ENCODE results near the gene CEBPE.
A peak's percentile ranks its signal among the peaks of the same experiment; 100 is the strongest.

Gene CEBPE

GRCh38 chr14:23146351-23146910 is 27.4 kb upstream of the CEBPE start:
- TF ChIP-seq CTCF (conservative IDR thresholded peaks at IDR 0.05; ENCODE audit: low read depth, low read length), result no peak
- H3K4me3 ChIP-seq (ENCODE audit: low read depth, low read length), result no peak overlapping the region
- no peak for DNase-seq (ENCODE audit: low read depth)

- DNase-seq (ENCODE audit: low read depth), result no peak
- no peak for TF ChIP-seq CTCF (conservative IDR thresholded peaks at IDR 0.05; ENCODE audit: low read depth, low read length)
- H3K4me3 ChIP-seq (ENCODE audit: low read depth, low read length), result no peak overlapping the region
Measured at GRCh38 chr14:23145794-23146350, 26.8 kb upstream of the CEBPE start.

DNA sequence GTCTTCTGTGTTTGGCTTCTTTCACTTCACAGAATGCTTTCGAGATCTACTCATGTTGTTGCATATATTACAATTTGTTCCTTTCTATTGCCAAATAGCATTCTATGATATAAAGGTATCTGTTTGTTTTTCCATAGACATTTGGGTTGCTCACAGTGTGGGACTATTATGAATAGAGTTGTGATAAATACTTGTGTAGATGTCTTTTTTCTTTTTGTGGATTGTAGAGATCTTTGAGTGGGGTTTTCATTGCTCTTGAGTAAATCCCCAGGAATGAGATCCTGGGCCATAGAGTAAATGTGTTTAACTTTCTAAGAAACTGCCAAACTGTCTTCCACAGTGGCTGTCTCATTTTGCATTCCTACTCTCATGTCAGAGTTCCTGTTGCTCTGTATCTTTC is 24.9 kb upstream of the CEBPE start:
- H3K4me3 ChIP-seq (ENCODE audit: low read depth, low read length), result no peak overlapping the region
- no peak for DNase-seq (ENCODE audit: low read depth)
- no peak for TF ChIP-seq CTCF (conservative IDR thresholded peaks at IDR 0.05; ENCODE audit: low read depth, low read length)

DNA sequence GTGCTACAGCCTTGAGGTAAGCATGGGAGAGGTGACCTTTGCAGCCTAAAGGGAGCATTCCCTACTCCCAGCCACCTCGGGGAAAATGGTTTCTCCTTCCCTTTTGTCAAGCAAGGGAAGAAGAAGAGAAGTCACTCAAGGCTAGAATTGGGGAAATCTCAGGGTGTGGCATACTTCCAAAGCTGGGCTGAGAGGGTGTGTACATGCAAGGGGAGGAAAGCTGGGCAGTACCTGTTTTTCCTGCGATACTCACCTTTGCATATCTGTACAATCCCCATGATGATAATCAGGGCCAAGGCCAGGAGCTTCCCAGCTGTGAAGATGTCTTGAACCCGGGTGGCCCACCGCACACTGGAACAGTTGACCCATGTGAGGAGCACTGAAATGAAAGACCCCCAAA is 23.8 kb upstream of the CEBPE start:
- no peak overlapping the region for H3K4me3 ChIP-seq (ENCODE audit: low read depth, low read length)
- no peak for DNase-seq (ENCODE audit: low read depth)
- no peak for TF ChIP-seq CTCF (conservative IDR thresholded peaks at IDR 0.05; ENCODE audit: low read depth, low read length)

DNA sequence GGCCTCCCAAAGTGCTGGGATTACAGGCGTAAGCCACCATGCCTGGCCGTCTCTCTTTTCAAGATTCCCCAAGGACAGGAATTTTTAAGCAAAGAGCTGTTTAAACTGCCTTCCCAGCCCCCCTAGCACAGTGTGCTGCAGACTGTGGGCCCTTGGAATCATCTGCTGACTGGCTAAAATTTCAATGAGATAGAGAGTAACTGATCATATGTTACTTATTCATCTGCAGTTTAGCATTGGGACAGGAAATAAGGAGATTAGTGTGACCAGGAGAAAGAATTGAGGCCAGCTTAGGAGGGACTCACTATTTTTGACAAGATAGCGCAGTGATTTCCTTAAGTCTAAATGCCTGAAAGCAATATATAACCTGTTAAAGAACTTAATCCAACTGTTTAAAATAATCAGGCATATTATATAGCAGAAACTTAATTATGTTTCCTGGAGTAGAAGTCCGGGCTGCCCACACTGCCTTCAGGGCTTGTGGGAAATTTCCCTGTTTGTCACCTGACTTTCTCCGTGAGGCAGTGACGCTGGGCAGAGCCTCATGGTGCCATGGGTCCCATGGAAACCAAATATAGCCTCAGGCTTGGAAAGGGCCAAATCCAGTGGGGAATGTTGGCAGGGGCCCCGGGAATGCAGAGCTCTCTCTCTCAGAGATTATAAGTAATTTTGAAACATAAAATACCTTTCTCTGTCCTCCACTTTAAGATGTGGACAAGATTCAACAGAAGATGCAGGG is 22.8 kb upstream of the CEBPE start:
- H3K4me3 ChIP-seq (ENCODE audit: low read depth, low read length), result no peak overlapping the region
- peak; percentile 40 for DNase-seq (ENCODE audit: low read depth)
- no peak for TF ChIP-seq CTCF (conservative IDR thresholded peaks at IDR 0.05; ENCODE audit: low read depth, low read length)

DNA sequence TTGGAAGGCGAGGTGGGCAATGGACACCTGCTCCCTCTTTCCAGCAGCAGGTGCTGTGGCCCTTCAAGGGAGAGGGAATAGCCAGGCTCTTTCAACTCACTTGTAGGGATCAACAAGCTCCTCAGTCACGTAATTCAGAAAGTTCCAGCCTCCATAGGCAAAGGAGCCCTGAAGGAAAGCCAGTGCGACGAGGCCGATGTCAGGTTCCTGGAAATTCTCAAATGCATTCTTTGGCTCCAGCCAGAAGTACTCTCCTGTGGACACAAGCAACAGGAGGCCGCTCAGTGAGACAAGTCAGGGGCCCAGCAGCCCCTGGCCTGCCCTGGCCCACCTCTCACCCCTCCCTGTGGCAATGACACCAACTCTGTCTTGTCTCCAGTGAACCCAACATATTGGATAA is 21.3 kb upstream of the CEBPE start:
- no peak for TF ChIP-seq CTCF (conservative IDR thresholded peaks at IDR 0.05; ENCODE audit: low read depth, low read length)
- H3K4me3 ChIP-seq (ENCODE audit: low read depth, low read length), result no peak overlapping the region
- DNase-seq (ENCODE audit: low read depth), result no peak

DNA sequence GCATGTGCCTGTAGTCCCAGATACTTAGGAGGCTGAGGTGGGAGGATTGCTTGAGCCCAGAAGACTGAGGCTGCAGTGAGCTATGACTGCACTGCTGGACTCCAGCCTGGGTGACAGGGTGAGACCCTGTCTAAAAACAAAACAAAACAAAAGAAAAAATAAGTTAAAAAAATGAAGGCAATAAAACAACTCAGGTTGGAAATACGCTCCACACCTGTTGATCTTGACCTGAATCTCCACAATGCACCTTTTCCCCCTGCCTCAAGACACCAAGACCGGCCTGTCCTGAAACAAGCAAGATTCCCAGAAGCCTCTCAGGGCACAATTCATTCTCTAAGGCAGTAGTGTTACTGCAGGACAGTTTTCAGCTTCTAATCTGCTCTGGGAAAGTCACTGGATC is 20.8 kb upstream of the CEBPE start:
- DNase-seq (ENCODE audit: low read depth), result no peak
- TF ChIP-seq CTCF (conservative IDR thresholded peaks at IDR 0.05; ENCODE audit: low read depth, low read length), result no peak
- no peak overlapping the region for H3K4me3 ChIP-seq (ENCODE audit: low read depth, low read length)

Data from choroid plexus epithelial cell (primary cell).